Activated T-cell treated with anti-CD3 and anti-CD28 coated beads, Interleukin-2, amount 50 U/mL, for 4 hours (primary cell): ENCODE data around the gene MYLK4. TPM values are rescaled to one million over a fixed set of nuclear protein-coding genes. Genes with fewer than 3 reads are reported as not detected.

ENCODE experiments used
- ATAC-seq, 2 donors: fragments of 200-7000 bp; cut with Tn5 transposase; one replicate each; pipeline ENCODE4 v1.10.0; 2021
- DNase-seq: peaks from one replicate; pipeline ENCODE4 v3.0.0-alpha.2; 2020
- H3K27me3 Mint-ChIP-seq: one replicate; pipeline ENCODE4 v1.8.0; 2021; ENCODE audit warnings: low read depth, mixed read lengths
- H3K36me3 Mint-ChIP-seq: one replicate; pipeline ENCODE4 v1.8.0; 2022; ENCODE audit warnings: mixed read lengths; ENCODE audit not compliant: insufficient read depth
- H3K4me1 Mint-ChIP-seq: one replicate; pipeline ENCODE4 v1.8.0; 2021; ENCODE audit warnings: low read depth, mixed read lengths
- H3K4me3 Mint-ChIP-seq: one replicate; pipeline ENCODE4 v1.8.0; 2021; ENCODE audit warnings: mild to moderate bottlenecking, moderate library complexity, mixed read lengths
- H3K9me3 Mint-ChIP-seq: one replicate; pipeline ENCODE4 v1.8.0; 2021; ENCODE audit warnings: mixed read lengths
- total RNA-seq, 3 donors: library from RNA; stranded (reverse); gene quantifications; one replicate each; pipeline ENCODE4 v1.2.1, GENCODE V29; 2021

The MYLK4 gene
- total RNA-seq: under 1 TPM; 0.08 to 0.18 (median 0.11) TPM

GRCh38 chr6:2750832-2751231 lies at the start of gene MYLK4:
Gene MYLK4 (minus strand): TSS chr6:2750922. CDS start chr6:2749294, 1,628 bp downstream.
- Mint-ChIP-seq H3K27me3 (peaks cover 13% of the 10 kb centered on the region), H3K4me1 (no peaks in the 10 kb centered on the region)
- DNase-seq: no peak

DNA sequence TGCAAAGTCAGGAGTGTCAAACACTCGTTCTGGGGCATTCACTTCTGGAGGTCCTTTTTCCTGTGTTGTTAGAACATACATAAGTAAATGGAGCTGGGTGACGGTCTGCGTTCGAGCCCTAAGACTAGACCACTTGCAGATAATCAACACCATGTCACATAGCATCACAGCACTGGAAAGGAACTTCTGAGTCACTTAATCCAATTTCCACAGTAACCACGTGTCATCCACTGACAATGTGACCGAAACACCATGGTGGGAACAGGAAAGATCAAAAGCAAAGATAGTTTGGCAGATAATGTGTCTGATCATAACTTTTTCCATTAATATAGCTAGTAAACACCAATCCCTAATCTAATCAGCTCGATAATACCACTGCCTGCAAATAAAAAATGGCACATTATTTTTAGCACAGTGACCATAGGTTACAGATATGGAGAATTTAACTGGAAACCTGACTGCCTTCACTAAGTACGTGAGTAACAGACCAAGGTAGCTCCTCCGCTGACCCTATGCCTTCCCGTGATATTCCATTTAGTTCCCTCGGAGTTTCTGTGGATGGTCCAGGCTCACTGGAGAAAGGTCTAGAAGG lies 49.3 kb upstream of the MYLK4 start:
- ATAC-seq (peak; percentile 51 to 73), DNase-seq (no peak)
- peaks cover 2% of the 10 kb centered on the region for H3K36me3 Mint-ChIP-seq
- H3K4me3 Mint-ChIP-seq: no peak overlapping the region
- no peaks in the 10 kb centered on the region for H3K27me3 Mint-ChIP-seq
- peaks cover 20% of the 10 kb centered on the region for H3K4me1 Mint-ChIP-seq
- no peaks in the 10 kb centered on the region for H3K9me3 Mint-ChIP-seq

More at GRCh38 chr6:2750832-2751231, at the start of gene MYLK4:
- no peak for ATAC-seq
- H3K36me3 Mint-ChIP-seq: no peaks in the 10 kb centered on the region
- no peaks in the 10 kb centered on the region for H3K9me3 Mint-ChIP-seq
- H3K4me3 Mint-ChIP-seq: no peak within 1 kb of the TSS

- Mint-ChIP-seq H3K4me1 (peaks cover 29% of the 10 kb centered on the region), H3K4me3 (no peak overlapping the region), H3K36me3 (peaks cover 2% of the 10 kb centered on the region), H3K9me3 (no peaks in the 10 kb centered on the region), H3K27me3 (no peaks in the 10 kb centered on the region)
- no peak for DNase-seq
- no peak for ATAC-seq
Measured at GRCh38 chr6:2798586-2799134, 47.9 kb upstream of the MYLK4 start.

DNA sequence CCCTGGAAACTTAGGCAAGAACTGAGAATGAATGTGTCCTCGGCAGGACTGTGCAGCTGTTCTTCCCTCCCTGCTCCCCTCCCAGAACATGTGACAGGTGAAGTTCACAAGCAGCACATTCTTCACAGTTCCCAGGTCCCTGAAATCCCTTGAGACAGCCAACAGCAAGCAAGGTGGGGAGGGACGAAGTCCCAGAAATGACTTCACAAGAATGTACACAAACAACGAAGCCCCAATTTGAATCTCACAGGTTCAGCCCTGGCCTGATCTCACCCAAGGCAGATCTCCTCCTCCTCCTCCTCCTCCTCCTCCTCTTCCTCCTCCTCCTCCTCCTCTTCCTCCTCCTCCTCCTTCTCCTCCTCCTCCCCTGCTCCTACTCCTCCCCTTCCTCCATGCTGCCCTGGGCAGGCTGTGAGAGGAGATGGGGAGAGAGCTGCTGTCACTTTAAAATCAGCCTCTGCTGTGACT lies 46.9 kb upstream of the MYLK4 start:
- no peak for DNase-seq
- no peaks in the 10 kb centered on the region for H3K9me3 Mint-ChIP-seq
- H3K4me1 Mint-ChIP-seq: peaks cover 39% of the 10 kb centered on the region
- H3K36me3 Mint-ChIP-seq: peaks cover 2% of the 10 kb centered on the region
- no peak overlapping the region for H3K4me3 Mint-ChIP-seq
- H3K27me3 Mint-ChIP-seq: no peaks in the 10 kb centered on the region
- ATAC-seq: no peak

GRCh38 chr6:2796861-2797260 lies 46.1 kb upstream of the MYLK4 start:
- DNase-seq (no peak), ATAC-seq (no peak)
- H3K4me1 Mint-ChIP-seq: peaks cover 44% of the 10 kb centered on the region
- no peaks in the 10 kb centered on the region for H3K9me3 Mint-ChIP-seq
- H3K4me3 Mint-ChIP-seq: no peak overlapping the region
- H3K36me3 Mint-ChIP-seq: peaks cover 2% of the 10 kb centered on the region
- no peaks in the 10 kb centered on the region for H3K27me3 Mint-ChIP-seq

DNA sequence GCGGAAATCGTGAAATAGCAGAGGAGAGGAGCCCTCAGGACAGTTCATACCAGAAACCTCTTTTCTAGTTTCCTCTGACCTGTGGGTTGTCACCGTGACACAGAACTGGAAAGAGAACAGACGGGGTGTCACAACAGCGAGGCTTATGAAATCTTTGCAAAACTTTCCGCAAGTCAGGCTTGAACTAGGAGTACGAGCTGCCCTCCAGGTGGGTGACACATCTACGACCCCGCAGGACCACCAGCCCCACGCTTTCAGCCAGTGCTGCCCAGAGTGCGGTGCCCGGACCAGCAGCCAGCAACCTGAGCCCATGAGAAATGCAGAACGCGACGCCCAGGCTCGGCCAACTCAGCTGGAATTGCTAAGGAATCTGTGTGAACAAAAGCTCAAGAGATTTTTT lies 45.2 kb upstream of the MYLK4 start:
- peaks cover 2% of the 10 kb centered on the region for H3K36me3 Mint-ChIP-seq
- no peak overlapping the region for H3K4me3 Mint-ChIP-seq
- ATAC-seq: no peak
- no peak for DNase-seq
- H3K9me3 Mint-ChIP-seq: no peaks in the 10 kb centered on the region
- no peaks in the 10 kb centered on the region for H3K27me3 Mint-ChIP-seq
- peaks cover 51% of the 10 kb centered on the region for H3K4me1 Mint-ChIP-seq

DNA sequence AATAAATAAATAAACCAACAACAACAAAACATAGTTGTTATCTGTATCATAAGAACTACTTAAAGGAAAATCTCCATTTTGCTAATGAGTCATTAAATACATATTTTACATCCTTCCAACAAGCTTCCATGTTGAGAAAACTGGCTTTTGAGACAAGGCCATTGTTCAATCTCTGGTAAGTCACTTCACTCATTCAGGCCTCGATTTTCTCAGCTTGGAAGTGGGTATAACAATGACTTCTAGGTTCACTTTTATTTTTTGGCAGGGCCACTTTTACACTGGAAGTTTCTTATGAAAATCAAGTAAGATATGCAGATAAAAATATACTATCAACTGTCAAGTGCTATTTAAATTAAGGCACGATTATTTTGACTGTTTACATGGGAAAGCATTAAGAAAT lies 44.4 kb upstream of the MYLK4 start:
- DNase-seq: no peak
- no peaks in the 10 kb centered on the region for H3K9me3 Mint-ChIP-seq
- peaks cover 51% of the 10 kb centered on the region for H3K4me1 Mint-ChIP-seq
- ATAC-seq: no peak
- no peaks in the 10 kb centered on the region for H3K27me3 Mint-ChIP-seq
- peaks cover 2% of the 10 kb centered on the region for H3K36me3 Mint-ChIP-seq
- no peak overlapping the region for H3K4me3 Mint-ChIP-seq

DNA sequence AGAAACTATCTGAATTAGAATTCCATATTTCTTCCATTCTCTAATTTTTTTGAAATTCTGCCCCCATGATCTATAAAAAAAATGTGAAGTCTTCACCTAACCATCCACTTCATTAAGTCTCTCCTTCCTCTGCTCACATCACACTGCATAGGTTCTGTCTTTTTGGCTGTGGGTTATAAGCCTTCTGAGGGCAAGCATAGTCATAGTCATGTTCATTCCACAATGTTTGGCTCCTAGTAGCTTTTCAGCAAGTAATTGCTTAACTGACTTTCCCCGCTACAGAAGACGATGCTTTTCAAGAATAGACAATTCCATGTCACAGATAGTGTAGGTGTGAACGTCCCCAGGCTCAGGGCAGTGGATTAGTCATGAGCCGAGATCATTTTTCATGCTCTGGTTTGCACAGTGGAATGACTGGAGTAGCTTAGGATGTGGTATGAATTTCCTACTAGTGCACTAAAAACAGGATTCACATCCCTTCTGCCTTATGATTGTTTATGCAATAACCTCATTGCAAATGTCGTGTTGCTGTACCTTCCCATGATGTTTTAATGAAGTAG lies 43.5 kb upstream of the MYLK4 start:
- no peak for ATAC-seq

DNA sequence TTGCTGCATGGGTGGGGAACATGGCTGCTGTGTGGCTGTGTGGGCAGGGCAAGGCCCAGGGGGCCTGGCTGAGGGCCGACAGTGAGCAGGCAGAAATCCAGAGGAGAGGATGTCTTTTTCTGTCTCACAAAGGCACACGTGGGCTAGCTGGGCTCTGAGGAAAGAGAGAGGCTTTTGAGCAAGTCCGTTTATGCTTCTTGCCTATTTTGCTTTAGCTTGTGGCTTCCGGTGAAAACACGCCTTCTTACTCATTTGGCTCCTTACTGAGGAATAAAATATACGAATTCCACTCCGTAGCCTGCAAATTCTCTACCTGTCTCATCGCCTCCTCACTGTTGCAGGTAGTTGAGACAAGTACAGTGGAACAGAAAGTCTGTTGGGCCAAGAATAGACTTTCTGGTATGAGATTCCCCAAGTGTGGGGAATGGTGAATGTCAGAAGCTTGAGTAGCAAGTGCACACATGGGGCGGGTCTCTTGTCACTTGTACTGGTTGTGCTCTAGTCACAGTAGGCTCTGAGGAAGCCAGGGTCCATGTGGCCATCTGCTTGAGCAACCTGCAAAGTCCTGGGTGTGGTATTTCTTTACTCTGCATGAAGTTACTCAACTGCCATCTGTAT lies 42.9 kb upstream of the MYLK4 start:
- ATAC-seq: peak; percentile 71 to 73
- Mint-ChIP-seq H3K36me3 (peaks cover 2% of the 10 kb centered on the region), H3K27me3 (no peaks in the 10 kb centered on the region), H3K9me3 (no peaks in the 10 kb centered on the region), H3K4me3 (peak overlapping the region; percentile 50), H3K4me1 (peaks cover 44% of the 10 kb centered on the region)
- no peak for DNase-seq

More for the DNA sequence above, 43.5 kb upstream of the MYLK4 start:
- Mint-ChIP-seq H3K36me3 (peaks cover 2% of the 10 kb centered on the region), H3K4me3 (no peak overlapping the region), H3K4me1 (peaks cover 44% of the 10 kb centered on the region), H3K27me3 (no peaks in the 10 kb centered on the region), H3K9me3 (no peaks in the 10 kb centered on the region)
- no peak for DNase-seq

DNA sequence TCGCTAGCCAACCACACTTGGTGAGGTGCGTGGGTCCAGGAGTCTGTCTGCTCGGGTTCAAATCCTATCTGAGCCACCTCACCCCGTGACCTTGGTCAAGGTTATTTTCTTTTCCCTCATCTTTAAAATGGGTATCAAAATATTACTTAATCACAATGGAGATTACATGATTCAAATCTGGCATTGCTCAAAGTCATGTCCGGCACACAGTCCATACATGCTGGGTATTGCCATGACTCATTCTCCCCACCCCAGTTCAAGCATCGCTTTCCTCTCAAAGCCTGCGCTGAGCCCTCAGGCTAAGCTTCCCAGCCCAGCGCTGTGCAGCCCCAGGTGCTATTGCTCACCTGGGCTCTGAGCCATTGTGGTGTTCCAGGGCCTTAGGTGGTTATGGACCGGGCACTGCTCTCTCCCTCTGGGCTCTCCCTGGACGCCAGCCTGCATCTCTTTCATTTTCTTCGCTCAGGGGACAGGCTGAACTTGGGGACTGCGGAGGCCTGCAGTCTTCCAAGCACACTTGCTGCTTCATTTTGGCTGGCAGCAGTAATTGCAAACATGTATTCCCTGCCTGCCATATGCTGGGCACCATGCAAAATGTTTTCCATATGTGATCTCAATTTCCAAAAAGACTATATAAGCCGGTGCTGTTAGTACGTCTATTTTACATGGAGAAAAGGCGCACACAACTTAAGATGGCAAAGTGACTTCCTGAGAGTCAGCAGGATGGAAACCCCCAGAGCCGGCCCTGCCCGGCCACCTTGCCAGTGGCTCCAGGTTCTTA lies 41.8 kb upstream of the MYLK4 start:
- ATAC-seq: no peak
- DNase-seq: no peak
- H3K4me1 Mint-ChIP-seq: peaks cover 40% of the 10 kb centered on the region
- no peaks in the 10 kb centered on the region for H3K27me3 Mint-ChIP-seq
- no peak overlapping the region for H3K4me3 Mint-ChIP-seq
- no peaks in the 10 kb centered on the region for H3K9me3 Mint-ChIP-seq
- peaks cover 8% of the 10 kb centered on the region for H3K36me3 Mint-ChIP-seq

DNA sequence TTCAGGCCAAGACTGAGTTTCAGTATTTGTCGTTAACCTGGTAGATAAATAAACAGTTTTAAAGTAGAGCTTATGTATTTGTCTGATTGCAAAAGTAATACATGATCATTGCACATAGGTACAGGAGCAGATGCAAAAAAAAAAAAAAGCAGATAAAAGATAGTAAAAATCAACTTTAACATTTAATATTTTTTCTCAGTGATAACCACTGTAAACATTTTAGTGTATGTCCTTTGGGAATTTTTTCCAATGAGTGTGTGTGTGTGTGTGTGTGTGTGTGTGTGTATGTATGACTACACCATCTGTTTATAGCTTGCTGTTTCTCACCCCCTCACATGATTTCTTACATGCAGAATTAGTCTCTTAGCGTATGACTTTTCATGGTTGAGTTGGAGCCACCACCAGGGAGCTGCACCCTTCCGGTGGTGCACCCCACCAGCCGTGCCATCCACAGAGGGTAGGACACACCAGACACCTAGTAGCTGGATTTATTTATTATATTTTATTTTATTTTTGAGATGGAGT lies 40.8 kb upstream of the MYLK4 start:
- no peaks in the 10 kb centered on the region for H3K27me3 Mint-ChIP-seq
- DNase-seq (no peak), ATAC-seq (no peak)
- peaks cover 38% of the 10 kb centered on the region for H3K4me1 Mint-ChIP-seq
- H3K4me3 Mint-ChIP-seq: no peak overlapping the region
- peaks cover 10% of the 10 kb centered on the region for H3K36me3 Mint-ChIP-seq
- H3K9me3 Mint-ChIP-seq: no peaks in the 10 kb centered on the region

DNA sequence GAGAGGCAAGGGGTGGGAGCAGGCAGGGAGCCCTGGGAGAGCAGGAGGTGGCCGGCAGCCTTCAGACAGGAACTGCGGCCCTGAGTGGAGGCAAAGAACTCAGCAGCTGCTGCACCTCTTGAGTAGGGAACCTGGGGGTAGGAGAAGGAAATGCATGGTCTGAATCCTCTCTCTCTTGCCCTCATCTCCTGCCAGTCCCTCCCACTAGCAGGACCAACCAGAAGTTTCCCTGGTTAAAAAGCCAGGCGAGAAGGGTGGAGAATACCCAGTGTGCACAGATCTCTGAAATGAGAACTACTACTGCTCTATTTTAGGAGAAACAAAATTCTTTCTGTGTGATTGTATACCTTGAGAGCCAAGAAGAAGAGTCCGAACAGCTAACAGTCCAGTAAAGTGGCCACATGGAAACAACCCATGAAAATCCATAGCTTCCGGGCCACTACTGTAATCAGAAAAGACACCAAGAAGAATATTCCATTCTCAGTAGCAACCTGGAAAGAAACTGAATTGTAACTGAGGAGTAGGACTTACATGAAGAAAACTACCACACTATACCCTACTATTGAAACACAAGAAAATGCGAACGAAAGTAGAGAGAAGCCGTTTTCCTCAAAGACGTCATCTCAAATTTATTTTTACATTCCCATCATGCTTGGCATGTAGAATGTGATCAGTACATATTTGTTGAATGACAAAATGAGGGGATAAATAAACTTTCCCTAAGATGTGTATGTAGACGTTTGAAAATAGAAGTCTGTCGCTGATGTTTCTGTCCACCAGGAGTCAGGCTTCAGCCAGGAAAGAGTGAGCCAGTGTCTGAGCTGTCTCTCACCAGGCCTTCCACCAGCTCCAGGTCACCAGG lies 40.1 kb upstream of the MYLK4 start:
- ATAC-seq (peak; percentile 56 to 64), DNase-seq (peak; percentile 27)
- Mint-ChIP-seq H3K36me3 (peaks cover 10% of the 10 kb centered on the region), H3K4me1 (peaks cover 38% of the 10 kb centered on the region), H3K4me3 (no peak overlapping the region), H3K9me3 (no peaks in the 10 kb centered on the region), H3K27me3 (no peaks in the 10 kb centered on the region)

DNA sequence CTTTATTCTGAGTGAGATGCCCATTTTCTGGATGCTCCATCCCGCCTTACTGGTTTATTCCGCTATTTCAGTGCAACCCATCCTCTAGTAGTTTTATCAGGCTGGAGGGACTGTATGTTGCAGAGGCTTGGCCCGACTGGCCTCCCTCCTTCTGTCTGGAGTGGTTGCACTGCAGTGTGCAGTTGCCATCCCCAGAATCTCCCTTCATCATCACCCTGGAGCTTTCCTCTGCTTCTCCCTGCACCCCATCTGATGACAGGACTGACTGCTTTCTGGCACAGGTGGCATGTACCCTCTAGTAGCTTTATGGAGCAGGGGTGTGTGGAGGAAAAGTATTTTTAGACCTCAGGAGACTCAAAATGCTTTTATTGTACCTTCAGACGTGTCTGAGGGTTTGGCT lies 35.5 kb upstream of the MYLK4 start:
- no peak overlapping the region for H3K4me3 Mint-ChIP-seq
- peaks cover 23% of the 10 kb centered on the region for H3K36me3 Mint-ChIP-seq
- no peak for DNase-seq
- peaks cover 12% of the 10 kb centered on the region for H3K4me1 Mint-ChIP-seq
- ATAC-seq: no peak
- no peaks in the 10 kb centered on the region for H3K9me3 Mint-ChIP-seq
- no peaks in the 10 kb centered on the region for H3K27me3 Mint-ChIP-seq
